Fibroblast of lung (primary cell): ENCODE measurements around the gene SDK2.

Experiments
- CTCF ChIP-seq, 2 donors: IDR thresholded peaks in 1 of 2; conservative IDR thresholded peaks in 1 of 2; 1 replicate in 1 of 2; 2 replicates in 1 of 2; pipeline ENCODE4 v1.5.1; 2011 to 2012; ENCODE audit warnings: low read length in 2 of 2, control low read depth in 1 of 2, inconsistent platforms in 1 of 2, low read depth in 1 of 2, mild to moderate bottlenecking in 1 of 2
- EZH2 ChIP-seq: IDR thresholded peaks from 2 replicates; pipeline ENCODE4 v1.5.1; 2012; ENCODE audit warnings: low read length, control low read depth, mild to moderate bottlenecking; ENCODE audit errors: missing control alignments

DNA sequence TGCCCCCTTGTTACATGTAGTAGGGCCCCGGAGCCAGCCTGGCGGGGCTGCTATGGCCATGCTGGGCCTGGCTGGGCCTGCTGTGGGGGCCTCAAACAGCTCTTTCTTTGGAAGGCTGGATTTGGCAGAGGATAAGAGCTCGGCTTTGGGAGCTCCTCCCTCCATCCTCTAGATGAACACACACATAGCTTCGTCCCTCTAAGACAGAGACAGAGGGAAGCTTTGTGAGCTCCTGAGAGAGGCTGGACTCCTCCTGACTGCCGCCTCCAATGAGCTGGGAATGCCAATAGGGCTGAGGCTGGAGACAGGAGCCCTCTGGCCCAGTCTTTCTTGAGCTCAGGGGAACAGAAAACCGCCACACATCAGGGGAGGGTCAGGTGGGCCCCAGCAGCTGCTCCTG, 295.1 kb downstream of the SDK2 start:
- no peak for TF ChIP-seq CTCF (conservative IDR thresholded peaks at IDR 0.05 in 1 of 2, IDR thresholded peaks at IDR 0.05 in 1 of 2; ENCODE audit: low read depth in 1 of 2, low read length in 2 of 2)
- TF ChIP-seq EZH2: no peak
